MM.1S (cell line): ENCODE measurements around the gene ADRA2A.

Experiments used
- CTCF ChIP-seq: fragments of 300-600 bp; sonication (generic); IDR thresholded peaks from 2 replicates; pipeline ENCODE4 v1.5.1; 2016; ENCODE audit warnings: antibody characterized with exemption, low read length, mixed read lengths
- EZH2 ChIP-seq: fragments of 300-600 bp; sonication (generic); optimal IDR thresholded peaks from 2 replicates; pipeline ENCODE3; 2017; ENCODE audit warnings: low read depth, mild to moderate bottlenecking, antibody characterized with exemption, low read length, mixed read lengths
- EZH2phosphoT487 ChIP-seq: fragments of 300-600 bp; sonication (generic); IDR thresholded peaks from 2 replicates; pipeline ENCODE4 v1.6.1; 2018; ENCODE audit warnings: antibody characterized with exemption, low read length

- TF ChIP-seq CTCF (no peak), EZH2phosphoT487 (no peak), EZH2 (no peak)
Observed at GRCh38 chr10:111076682-111077478, at the start of gene ADRA2A.
